LNCAP (cell line): ENCODE measurements around the gene WNT3.

Experiments
- TF ChIP-seq, protein P1 (sequence below): fragments of 450-650 bp; IDR thresholded peaks from 2 replicates; pipeline ENCODE4 v1.5.1; 2017; ENCODE audit warnings: mild to moderate bottlenecking

Gene WNT3

GRCh38 chr17:46817151-46817900, 1.2 kb downstream of the WNT3 start:
- TF ChIP-seq, protein P1, sequence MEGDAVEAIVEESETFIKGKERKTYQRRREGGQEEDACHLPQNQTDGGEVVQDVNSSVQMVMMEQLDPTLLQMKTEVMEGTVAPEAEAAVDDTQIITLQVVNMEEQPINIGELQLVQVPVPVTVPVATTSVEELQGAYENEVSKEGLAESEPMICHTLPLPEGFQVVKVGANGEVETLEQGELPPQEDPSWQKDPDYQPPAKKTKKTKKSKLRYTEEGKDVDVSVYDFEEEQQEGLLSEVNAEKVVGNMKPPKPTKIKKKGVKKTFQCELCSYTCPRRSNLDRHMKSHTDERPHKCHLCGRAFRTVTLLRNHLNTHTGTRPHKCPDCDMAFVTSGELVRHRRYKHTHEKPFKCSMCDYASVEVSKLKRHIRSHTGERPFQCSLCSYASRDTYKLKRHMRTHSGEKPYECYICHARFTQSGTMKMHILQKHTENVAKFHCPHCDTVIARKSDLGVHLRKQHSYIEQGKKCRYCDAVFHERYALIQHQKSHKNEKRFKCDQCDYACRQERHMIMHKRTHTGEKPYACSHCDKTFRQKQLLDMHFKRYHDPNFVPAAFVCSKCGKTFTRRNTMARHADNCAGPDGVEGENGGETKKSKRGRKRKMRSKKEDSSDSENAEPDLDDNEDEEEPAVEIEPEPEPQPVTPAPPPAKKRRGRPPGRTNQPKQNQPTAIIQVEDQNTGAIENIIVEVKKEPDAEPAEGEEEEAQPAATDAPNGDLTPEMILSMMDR, result no peak

DNA sequence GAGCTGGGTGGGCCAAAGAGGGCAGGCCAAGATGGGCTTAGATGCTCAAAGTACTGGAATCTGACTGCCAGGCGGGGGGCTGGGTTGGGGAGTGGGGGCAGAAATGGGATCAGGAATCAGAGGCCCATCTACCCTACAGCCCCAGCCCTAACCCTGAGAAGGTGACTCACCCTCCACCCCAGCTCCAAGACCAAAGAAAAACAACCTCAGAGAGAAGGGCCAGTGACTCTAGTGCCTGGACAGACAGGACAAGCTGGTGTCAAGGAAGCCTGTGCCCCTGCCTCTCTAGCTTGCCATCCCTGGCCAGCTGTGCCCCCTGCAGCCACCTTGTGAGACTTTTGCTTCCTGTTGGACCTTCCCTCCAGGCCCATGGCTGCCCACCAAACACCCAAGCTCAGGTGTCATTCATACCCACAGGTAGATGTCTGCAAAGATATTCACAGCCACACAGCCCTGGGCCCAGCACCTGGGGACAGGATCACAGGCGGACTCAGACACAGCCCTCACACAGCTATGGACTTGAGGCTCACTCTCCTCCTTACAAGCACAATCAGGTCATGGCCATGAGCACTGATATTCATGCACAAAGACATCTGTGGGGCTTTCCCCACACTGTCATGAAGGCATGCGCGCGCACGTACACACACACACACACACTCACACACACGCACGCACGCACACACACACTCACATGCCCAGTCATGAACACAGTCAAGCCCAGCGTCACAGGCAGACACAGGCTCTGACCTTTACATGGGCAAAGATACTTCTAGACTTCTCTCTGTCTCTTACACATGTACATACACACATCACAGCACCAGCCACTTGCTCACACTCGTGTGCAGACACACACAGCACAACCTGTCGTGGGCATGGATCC, 2.8 kb downstream of the WNT3 start:
- TF ChIP-seq, protein P1, result no peak

- TF ChIP-seq, protein P1, result no peak
Measured at GRCh38 chr17:46814446-46814845, 4.0 kb downstream of the WNT3 start.

GRCh38 chr17:46813920-46814319, 4.6 kb downstream of the WNT3 start:
- TF ChIP-seq, protein P1, result no peak

DNA sequence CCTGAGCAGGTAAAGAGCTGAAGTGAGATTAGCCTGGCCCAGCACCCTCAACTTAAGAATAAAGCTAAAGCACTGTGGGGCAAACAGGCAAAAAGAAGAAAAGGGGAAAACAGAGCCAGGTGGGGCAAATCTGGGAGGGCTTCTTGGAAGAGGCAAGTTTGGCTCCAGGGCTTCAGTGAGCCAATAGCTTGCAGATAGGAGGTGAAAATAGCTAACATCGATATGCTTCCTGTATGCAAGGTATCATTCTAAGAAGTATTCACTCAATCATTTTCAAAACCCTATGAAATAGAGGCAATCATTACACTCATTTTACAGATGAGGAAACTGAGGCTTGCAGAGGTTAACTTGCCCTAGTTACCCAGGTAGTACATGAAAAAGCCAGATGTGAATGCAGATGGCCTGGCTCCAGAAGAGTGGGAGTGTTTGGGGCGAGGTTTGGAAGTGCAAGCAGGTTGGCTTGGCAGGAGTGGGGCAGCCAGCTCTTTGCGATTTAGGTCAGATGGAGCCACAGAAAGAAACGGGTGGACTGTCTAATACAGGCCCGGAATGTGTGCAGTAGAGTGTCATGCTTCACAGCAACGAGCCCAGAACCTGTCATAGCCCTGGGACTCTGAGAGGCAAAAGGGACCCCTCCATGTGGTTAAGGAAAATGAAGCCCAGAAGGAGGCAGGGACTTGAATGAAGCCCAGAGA, 5.7 kb downstream of the WNT3 start:
- TF ChIP-seq, protein P1, result no peak

DNA sequence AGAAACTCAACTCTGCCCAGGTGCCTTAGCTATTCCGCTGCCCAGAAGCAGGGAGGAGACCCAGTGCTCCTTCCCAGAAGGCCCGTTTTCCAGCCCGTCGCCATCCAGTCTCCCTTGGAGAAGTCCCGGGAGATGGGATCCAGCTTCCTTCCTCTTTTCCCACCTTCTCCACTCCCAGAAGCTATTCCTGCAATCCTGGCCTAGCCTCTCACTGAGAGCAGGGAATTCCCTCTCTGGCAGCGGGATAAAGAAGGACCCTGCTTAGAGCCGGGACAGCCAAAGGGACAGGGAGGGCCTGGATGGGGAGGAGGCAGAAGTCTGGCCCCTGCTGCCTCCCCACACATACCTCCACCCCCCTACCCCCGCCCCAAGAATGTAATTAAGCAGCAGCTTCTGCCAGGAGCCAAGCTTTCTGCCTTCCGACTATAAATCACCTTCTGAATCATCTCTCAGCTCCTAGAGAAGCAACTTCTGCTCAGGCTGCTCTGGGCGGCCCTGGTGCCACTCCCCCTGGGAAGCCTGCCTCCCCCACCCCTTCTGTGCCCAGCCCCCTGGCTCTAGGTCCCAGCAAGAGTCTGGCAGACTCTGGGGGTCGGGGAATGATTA, 6.4 kb downstream of the WNT3 start:
- TF ChIP-seq, protein P1, result no peak

DNA sequence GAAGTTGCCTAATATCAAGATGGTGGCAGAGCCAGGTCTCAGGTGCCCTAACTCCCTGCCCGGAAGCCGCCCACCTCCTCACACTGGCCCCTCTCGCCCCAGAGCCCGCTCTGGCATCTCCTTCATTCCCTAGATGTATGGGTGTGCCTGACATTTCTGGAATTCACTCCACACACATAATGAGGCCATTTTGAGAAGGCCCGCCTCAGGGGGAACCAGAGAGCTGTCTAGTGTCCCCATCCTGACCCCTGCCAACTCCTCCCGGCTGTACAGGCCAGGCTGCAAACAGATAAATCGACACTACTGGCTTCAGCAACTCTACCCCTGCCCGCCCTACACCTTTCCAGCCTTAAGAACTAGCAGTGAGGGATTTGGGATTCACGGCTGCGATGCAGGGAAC, 7.7 kb downstream of the WNT3 start:
- TF ChIP-seq, protein P1, result no peak
